Measurements from ENCODE around the gene SMIM35. TPM values are rescaled to one million over a fixed set of nuclear protein-coding genes. Genes with fewer than 3 reads are reported as not detected.

The SMIM35 gene
- total and polyA plus RNA-seq, 4 donors: 0.15 TPM; not detected in 3

DNA sequence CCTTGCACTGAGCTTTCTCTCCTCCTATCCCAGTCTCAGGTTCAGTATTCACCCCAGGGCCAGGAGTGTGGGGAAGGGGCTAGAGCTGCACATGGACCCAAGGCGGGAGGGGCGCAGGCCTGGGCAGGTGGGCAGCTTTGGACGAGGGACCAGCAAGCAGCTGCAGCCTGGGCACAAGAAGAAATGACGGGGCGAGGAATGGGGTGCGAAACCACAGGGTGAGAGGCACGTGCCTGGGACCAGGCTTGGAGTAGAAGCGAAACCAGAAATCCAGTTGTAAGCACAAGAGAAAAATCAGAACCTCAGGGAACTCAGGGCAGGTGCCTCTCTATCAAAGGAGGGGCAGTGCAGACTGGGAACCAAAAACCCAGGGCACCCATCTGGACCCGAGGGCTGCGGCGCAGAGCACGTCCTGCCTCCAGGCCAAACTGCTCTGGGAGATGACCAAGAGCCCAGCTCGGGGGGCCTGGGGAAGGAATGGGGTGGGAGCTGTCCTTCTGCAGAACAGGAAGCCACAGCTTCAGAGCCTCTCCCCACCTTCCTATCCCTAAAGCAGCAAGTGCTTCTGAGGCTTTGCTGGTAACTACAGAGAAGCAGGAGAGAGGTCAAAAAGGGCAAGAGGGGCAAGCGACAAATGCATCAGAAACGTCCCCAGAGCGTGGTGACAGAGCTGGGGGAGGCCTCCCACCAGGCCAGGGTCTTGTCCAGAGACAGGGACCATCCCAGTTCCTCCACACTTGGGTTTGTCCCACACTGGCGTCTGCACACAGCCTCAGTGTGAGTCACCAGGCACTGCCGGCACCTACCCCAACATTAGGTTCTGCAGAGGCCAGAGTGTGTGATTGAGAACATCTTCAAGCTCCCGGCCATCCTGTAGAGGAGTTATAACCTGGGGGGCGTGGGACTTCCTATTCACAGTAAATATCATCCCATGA, 28.2 kb downstream of the SMIM35 start:
- intact Hi-C loops (cut with DNase I): no loop called here
- H3K27me3 ChIP-seq (ENCODE audit: control insufficient read depth in 1 of 2, insufficient read depth in 2 of 2, low read length in 1 of 2): no peaks in the 10 kb centered on the region
- no peaks in the 10 kb centered on the region for H3K36me3 ChIP-seq (ENCODE audit: control insufficient read depth in 1 of 2, insufficient read depth in 2 of 2, low read length in 1 of 2)
- DNase-seq (peak in 1 of 2 donors; percentile 55), ATAC-seq (ENCODE audit: low FRiP score) (no peak)
- H3K4me3 ChIP-seq (ENCODE audit: low read length in 2 of 2): no peak overlapping the region
- H3K9me3 ChIP-seq (ENCODE audit: control insufficient read depth, low read length): no peaks in the 10 kb centered on the region
- no peaks in the 10 kb centered on the region for H3K4me1 ChIP-seq (ENCODE audit: control insufficient read depth in 1 of 2, insufficient read depth in 2 of 2, low read length in 2 of 2)
- 75 to 77% methylated on average over 20 of the region's 20 CpGs for WGBS, 2 donors
- no peak overlapping the region for H3K27ac ChIP-seq (ENCODE audit: low read depth in 1 of 2, low read length in 2 of 2)

- intact Hi-C loops (cut with DNase I): no loop called here
- Histone ChIP-seq H3K27me3 (ENCODE audit: control insufficient read depth in 1 of 2, insufficient read depth in 2 of 2, low read length in 1 of 2) (no peaks in the 10 kb centered on the region), H3K4me3 (ENCODE audit: low read length in 2 of 2) (no peak overlapping the region), H3K9me3 (ENCODE audit: control insufficient read depth, low read length) (no peaks in the 10 kb centered on the region), H3K27ac (ENCODE audit: low read depth in 1 of 2, low read length in 2 of 2) (no peak overlapping the region), H3K36me3 (ENCODE audit: control insufficient read depth in 1 of 2, insufficient read depth in 2 of 2, low read length in 1 of 2) (no peaks in the 10 kb centered on the region), H3K4me1 (ENCODE audit: control insufficient read depth in 1 of 2, insufficient read depth in 2 of 2, low read length in 2 of 2) (no peaks in the 10 kb centered on the region)
- WGBS, 2 donors: 70 to 72% methylated on average over 14 of the region's 14 CpGs
- DNase-seq: peak in 1 of 2 donors; percentile 59
- ATAC-seq (ENCODE audit: low FRiP score): no peak
These were observed 29.3 kb downstream of the SMIM35 start for GRCh38 chr11:118057251-118058145.

DNA sequence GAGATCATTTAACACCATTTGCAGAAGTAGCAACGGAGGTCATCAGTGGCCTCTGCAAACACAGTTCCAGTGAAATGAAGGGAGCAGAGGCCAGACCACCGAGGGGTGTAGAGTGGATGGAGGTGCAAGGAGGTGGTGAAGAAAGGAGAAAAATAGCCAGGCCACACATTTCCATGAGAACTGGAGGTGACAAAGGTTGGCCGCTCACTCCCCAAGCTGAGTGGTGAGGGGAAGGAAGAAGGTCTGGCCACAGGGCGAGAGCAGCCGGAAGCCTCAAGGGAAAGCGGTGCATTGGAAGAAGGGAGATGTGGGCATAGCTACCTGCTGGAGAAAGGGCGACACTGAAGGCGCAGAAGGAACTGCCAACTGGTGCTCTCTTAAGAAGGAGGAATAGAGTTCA, 30.0 kb downstream of the SMIM35 start:
- Histone ChIP-seq H3K27ac (ENCODE audit: low read depth in 1 of 2, low read length in 2 of 2) (no peak overlapping the region), H3K9me3 (ENCODE audit: control insufficient read depth, low read length) (no peaks in the 10 kb centered on the region), H3K4me3 (ENCODE audit: low read length in 2 of 2) (no peak overlapping the region), H3K36me3 (ENCODE audit: control insufficient read depth in 1 of 2, insufficient read depth in 2 of 2, low read length in 1 of 2) (no peaks in the 10 kb centered on the region), H3K4me1 (ENCODE audit: control insufficient read depth in 1 of 2, insufficient read depth in 2 of 2, low read length in 2 of 2) (no peaks in the 10 kb centered on the region), H3K27me3 (ENCODE audit: control insufficient read depth in 1 of 2, insufficient read depth in 2 of 2, low read length in 1 of 2) (no peaks in the 10 kb centered on the region)
- intact Hi-C loops (cut with DNase I): no loop called here
- ATAC-seq (ENCODE audit: low FRiP score): no peak
- WGBS, 2 donors: 83 to 87% methylated on average over 8 of the region's 8 CpGs
- peak in 1 of 2 donors; percentile 5 for DNase-seq

GRCh38 chr11:118055966-118056365, 30.8 kb downstream of the SMIM35 start:
- Histone ChIP-seq H3K4me1 (ENCODE audit: control insufficient read depth in 1 of 2, insufficient read depth in 2 of 2, low read length in 2 of 2) (no peaks in the 10 kb centered on the region), H3K36me3 (ENCODE audit: control insufficient read depth in 1 of 2, insufficient read depth in 2 of 2, low read length in 1 of 2) (no peaks in the 10 kb centered on the region), H3K27ac (ENCODE audit: low read depth in 1 of 2, low read length in 2 of 2) (no peak overlapping the region), H3K27me3 (ENCODE audit: control insufficient read depth in 1 of 2, insufficient read depth in 2 of 2, low read length in 1 of 2) (no peaks in the 10 kb centered on the region), H3K4me3 (ENCODE audit: low read length in 2 of 2) (no peak overlapping the region), H3K9me3 (ENCODE audit: control insufficient read depth, low read length) (no peaks in the 10 kb centered on the region)
- ATAC-seq (ENCODE audit: low FRiP score): no peak
- peak in 1 of 2 donors; percentile 69 for DNase-seq
- intact Hi-C loops (cut with DNase I): no loop called here
- 93 to 95% methylated on average over 7 of the region's 7 CpGs for WGBS, 2 donors

DNA sequence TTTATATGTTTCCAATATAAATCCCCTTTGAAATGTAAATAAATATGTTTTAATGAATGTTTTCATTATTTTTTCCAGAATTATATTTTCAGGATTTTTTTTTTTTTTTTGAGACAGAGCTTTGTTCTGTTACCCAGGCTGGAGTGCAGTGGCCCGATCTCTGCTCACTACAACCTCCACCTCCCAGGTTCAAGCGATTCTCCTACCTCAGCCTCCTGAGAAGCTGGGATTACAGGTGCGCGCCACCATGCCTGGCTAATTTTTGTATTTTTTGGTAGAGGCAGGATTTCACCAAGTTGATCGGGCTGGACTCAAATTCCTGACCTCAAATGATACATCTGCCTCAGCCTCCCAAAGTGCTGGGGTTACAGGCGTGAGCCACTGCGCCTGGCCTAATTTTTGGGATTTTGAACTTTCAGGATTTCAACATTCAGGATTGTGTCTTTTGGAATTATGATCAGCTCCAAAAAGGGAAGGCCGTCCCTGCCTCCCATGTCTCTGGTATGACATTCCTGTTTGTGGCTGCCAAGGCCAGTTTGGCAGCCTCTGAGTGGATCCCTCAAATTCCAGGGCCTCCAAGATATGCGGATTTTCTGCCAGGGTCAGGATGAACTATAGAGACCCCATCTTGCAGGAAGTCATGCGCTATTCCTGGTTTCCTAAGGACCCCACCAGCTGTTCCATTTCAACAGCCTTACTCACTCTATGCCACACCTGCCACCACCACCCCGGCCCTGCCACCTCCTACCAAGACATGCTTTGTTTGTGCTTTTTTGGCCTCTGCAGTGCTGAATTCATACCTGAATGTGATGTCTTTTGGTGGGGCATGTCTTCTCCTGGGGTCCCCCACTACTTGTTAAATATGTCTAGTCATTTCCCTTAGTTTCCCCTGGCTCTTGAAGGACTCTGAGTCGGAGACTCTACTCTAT, 31.8 kb downstream of the SMIM35 start:
- 74 to 75% methylated on average over 12 of the region's 12 CpGs for WGBS, 2 donors
- Histone ChIP-seq H3K4me3 (ENCODE audit: low read length in 2 of 2) (no peak overlapping the region), H3K27ac (ENCODE audit: low read depth in 1 of 2, low read length in 2 of 2) (no peak overlapping the region), H3K9me3 (ENCODE audit: control insufficient read depth, low read length) (no peaks in the 10 kb centered on the region), H3K4me1 (ENCODE audit: control insufficient read depth in 1 of 2, insufficient read depth in 2 of 2, low read length in 2 of 2) (no peaks in the 10 kb centered on the region), H3K36me3 (ENCODE audit: control insufficient read depth in 1 of 2, insufficient read depth in 2 of 2, low read length in 1 of 2) (no peaks in the 10 kb centered on the region), H3K27me3 (ENCODE audit: control insufficient read depth in 1 of 2, insufficient read depth in 2 of 2, low read length in 1 of 2) (no peaks in the 10 kb centered on the region)
- no peak for ATAC-seq (ENCODE audit: low FRiP score)
- intact Hi-C loops (cut with DNase I): no loop called here
- DNase-seq: no peak

DNA sequence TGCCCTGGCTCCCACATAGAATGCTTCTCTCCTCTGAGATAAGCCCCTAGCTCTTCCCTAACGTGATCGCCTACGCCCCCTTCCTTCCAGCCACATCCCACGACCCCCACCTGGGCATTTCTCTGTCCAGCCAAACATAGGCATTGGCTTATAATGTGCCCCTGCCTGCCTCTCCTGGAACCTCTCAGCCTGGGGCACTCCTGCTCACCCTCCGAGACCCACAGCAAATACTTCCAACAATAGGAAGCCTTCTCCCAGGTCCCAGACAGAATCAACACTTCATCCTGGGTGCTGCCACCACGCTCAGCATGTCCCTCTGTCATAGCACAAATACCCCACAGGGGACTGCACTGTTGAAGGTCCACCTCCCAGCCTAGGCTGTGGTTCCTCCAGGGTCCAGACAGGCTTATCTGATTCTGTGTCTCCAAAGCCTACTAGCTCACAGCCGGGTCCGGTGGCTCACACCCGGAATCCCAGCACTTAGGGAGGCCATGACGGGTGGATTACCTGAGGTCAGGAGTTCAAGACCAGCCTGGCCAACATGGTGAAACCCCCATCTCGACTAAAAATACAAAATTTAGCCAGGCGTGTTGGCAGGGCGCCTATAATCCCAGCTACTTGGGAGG, 34.1 kb downstream of the SMIM35 start:
- intact Hi-C loops (cut with DNase I): loop anchor here (2.0 kb wide), 1 partner anchor 208 kb away; no protein-coding TSS in a partner anchor
- H3K4me1 ChIP-seq (ENCODE audit: control insufficient read depth in 1 of 2, insufficient read depth in 2 of 2, low read length in 2 of 2): no peaks in the 10 kb centered on the region
- H3K9me3 ChIP-seq (ENCODE audit: control insufficient read depth, low read length): no peaks in the 10 kb centered on the region
- no peaks in the 10 kb centered on the region for H3K36me3 ChIP-seq (ENCODE audit: control insufficient read depth in 1 of 2, insufficient read depth in 2 of 2, low read length in 1 of 2)
- H3K27me3 ChIP-seq (ENCODE audit: control insufficient read depth in 1 of 2, insufficient read depth in 2 of 2, low read length in 1 of 2): no peaks in the 10 kb centered on the region
- 76% methylated on average over 13 of the region's 13 CpGs for WGBS, 2 donors
- DNase-seq (no peak), ATAC-seq (ENCODE audit: low FRiP score) (no peak)
- H3K27ac ChIP-seq (ENCODE audit: low read depth in 1 of 2, low read length in 2 of 2): no peak overlapping the region
- H3K4me3 ChIP-seq (ENCODE audit: low read length in 2 of 2): no peak overlapping the region

GRCh38 chr11:118051611-118052461, 34.9 kb downstream of the SMIM35 start:
- Histone ChIP-seq H3K27ac (ENCODE audit: low read depth in 1 of 2, low read length in 2 of 2) (no peak overlapping the region), H3K9me3 (ENCODE audit: control insufficient read depth, low read length) (no peaks in the 10 kb centered on the region), H3K4me3 (ENCODE audit: low read length in 2 of 2) (no peak overlapping the region), H3K4me1 (ENCODE audit: control insufficient read depth in 1 of 2, insufficient read depth in 2 of 2, low read length in 2 of 2) (no peaks in the 10 kb centered on the region), H3K36me3 (ENCODE audit: control insufficient read depth in 1 of 2, insufficient read depth in 2 of 2, low read length in 1 of 2) (no peaks in the 10 kb centered on the region), H3K27me3 (ENCODE audit: control insufficient read depth in 1 of 2, insufficient read depth in 2 of 2, low read length in 1 of 2) (no peaks in the 10 kb centered on the region)
- intact Hi-C loops (cut with DNase I): loop anchor here (2.0 kb wide), 1 partner anchor 207 kb away; no protein-coding TSS in a partner anchor
- no peak for ATAC-seq (ENCODE audit: low FRiP score)
- 79 to 86% methylated on average over 16 of the region's 16 CpGs for WGBS, 2 donors
- no peak for DNase-seq

Measured in aorta (tissue), 5 donors.